ENCODE measurements around the gene HMCN1. TPM values are rescaled to one million over a fixed set of nuclear protein-coding genes. Genes with fewer than 3 reads are reported as not detected.

Gene HMCN1
- total and polyA plus RNA-seq, 11 donors: 2.1 to 14.1 (median 5.6) TPM

DNA sequence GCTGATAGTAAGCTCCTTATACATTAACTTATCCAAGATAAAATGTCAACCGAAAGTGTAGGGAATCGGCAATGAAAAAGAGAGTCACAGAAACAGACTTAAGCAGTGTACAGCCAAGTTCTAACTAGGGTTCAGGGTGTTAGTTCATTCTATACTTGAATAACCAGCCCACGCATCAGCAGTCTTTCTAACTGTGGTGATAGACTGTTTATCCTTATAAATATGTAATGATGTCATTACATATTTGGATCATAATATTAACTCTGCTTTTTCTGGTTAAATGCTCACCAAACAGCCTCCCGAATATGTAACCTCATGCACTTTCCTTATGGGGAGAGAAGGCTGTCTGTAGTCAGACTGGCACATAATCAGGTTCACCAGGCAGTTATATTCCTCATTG, 11.0 kb downstream of the HMCN1 start:
- Histone ChIP-seq H3K4me1 (peaks cover 0 to 7% (median 0%) of the 10 kb centered on the region in 12 donors), H3K27me3 (no peaks in the 10 kb centered on the region), H3K36me3 (no peaks in the 10 kb centered on the region), H3K9me3 (peaks cover 0 to 12% (median 0%) of the 10 kb centered on the region in 12 donors), H3K4me3 (no peak overlapping the region), H3K27ac (no peak overlapping the region)
- no peak for ATAC-seq
- 73 to 86% (median 83%) methylated on average over 4 of the region's 4 CpGs for WGBS, 4 donors
- no peak for TF ChIP-seq POLR2A (IDR thresholded peaks at IDR 0.05)
- TF ChIP-seq, protein P1, sequence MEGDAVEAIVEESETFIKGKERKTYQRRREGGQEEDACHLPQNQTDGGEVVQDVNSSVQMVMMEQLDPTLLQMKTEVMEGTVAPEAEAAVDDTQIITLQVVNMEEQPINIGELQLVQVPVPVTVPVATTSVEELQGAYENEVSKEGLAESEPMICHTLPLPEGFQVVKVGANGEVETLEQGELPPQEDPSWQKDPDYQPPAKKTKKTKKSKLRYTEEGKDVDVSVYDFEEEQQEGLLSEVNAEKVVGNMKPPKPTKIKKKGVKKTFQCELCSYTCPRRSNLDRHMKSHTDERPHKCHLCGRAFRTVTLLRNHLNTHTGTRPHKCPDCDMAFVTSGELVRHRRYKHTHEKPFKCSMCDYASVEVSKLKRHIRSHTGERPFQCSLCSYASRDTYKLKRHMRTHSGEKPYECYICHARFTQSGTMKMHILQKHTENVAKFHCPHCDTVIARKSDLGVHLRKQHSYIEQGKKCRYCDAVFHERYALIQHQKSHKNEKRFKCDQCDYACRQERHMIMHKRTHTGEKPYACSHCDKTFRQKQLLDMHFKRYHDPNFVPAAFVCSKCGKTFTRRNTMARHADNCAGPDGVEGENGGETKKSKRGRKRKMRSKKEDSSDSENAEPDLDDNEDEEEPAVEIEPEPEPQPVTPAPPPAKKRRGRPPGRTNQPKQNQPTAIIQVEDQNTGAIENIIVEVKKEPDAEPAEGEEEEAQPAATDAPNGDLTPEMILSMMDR (IDR thresholded peaks at IDR 0.05): no peak
- DNase-seq: no peak
- intact Hi-C loops (cut with DNase I): no loop called here

DNA sequence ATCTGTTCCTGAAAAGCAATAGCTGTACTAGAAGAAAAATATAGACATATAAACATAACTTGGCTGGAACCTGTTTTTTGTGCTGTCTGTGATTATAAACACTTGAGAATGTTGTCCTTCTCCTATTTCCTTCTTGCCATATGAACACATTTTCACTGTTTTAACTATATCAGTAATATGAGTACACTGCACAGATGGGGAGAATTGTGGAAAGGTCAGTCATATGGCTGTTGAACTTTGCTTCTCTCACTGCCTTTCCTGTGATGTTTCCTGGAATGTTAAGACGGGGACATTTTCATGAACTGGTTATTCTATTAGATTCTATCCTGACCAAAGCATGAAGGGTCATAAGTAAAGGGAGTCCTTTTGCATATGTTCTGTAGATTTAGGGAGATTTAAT, 24.9 kb downstream of the HMCN1 start:
- DNase-seq: no peak
- Histone ChIP-seq H3K27me3 (no peaks in the 10 kb centered on the region), H3K9me3 (no peaks in the 10 kb centered on the region), H3K4me1 (no peaks in the 10 kb centered on the region), H3K36me3 (no peaks in the 10 kb centered on the region), H3K27ac (no peak overlapping the region), H3K4me3 (no peak overlapping the region)
- WGBS, 4 donors: 51 to 78% (median 75%) methylated on average over 1 of the region's 1 CpG
- intact Hi-C loops (cut with DNase I): no loop called here
- ATAC-seq: no peak
- TF ChIP-seq, protein P1 (IDR thresholded peaks at IDR 0.05): no peak
- TF ChIP-seq POLR2A (IDR thresholded peaks at IDR 0.05): no peak

DNA sequence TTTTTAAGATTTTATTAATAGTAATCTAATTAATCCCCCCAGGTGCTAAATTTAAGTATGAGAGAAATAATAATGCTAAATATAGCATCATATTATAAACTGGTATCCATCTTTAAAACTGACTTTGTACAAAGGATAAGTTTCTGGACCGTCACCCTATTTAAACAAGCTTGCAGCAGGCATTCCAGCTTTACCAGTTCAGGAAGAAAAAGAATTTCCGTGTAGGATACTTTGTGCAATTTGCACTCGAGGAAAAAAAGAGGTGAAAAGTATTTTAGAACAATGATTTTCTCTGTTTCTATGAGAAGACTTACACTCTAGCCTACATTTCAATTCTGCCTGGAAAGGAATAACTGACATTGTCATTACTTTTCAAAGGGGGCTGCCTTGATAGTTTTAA, 27.6 kb downstream of the HMCN1 start:
- Histone ChIP-seq H3K4me3 (no peak overlapping the region), H3K27me3 (no peaks in the 10 kb centered on the region), H3K36me3 (no peaks in the 10 kb centered on the region), H3K4me1 (no peaks in the 10 kb centered on the region), H3K27ac (no peak overlapping the region), H3K9me3 (no peaks in the 10 kb centered on the region)
- 61 to 76% (median 68%) methylated on average over 3 of the region's 3 CpGs for WGBS, 4 donors
- DNase-seq (no peak), ATAC-seq (no peak)
- intact Hi-C loops (cut with DNase I): no loop called here
- no peak for TF ChIP-seq POLR2A (IDR thresholded peaks at IDR 0.05)
- TF ChIP-seq, protein P1 (IDR thresholded peaks at IDR 0.05): no peak

DNA sequence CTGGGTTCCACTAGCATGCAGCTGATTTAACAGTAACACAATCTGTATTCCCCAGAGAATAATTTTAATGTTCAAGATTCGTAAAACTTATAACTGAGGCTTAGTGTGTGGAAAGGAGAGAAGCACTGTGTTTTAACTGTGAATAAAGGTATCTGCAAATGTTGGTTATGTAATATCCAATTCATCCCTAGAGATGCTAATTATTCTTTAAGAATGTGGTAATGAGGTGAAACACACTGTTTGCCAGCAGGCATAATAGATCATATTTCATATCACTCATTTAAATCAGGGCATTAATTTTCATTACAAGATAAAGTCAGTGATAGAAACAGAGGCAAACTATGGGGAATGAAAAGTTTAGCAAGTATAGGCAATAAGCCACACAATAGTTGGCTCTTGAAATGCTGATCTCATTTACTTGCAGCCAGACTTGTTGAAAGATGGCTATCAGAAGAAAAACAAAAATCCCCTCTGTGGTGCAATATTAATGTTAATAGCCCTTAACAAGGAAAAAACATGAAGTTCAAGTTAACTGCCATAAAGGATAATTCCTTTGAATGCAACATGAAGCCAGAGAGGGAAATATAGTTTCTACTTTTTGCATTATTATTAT, 33.4 kb downstream of the HMCN1 start:
- DNase-seq (no peak), ATAC-seq (no peak)
- H3K27ac ChIP-seq: no peak overlapping the region
- no peaks in the 10 kb centered on the region for H3K27me3 ChIP-seq
- intact Hi-C loops (cut with DNase I): no loop called here
- 69 to 78% (median 71%) methylated on average over 1 of the region's 1 CpG for WGBS, 4 donors
- H3K36me3 ChIP-seq: no peaks in the 10 kb centered on the region
- no peak overlapping the region for H3K4me3 ChIP-seq
- H3K9me3 ChIP-seq: peaks cover 0 to 3% (median 0%) of the 10 kb centered on the region in 12 donors
- TF ChIP-seq, protein P1 (IDR thresholded peaks at IDR 0.05): no peak
- TF ChIP-seq POLR2A (IDR thresholded peaks at IDR 0.05): no peak
- H3K4me1 ChIP-seq: peaks cover 0 to 7% (median 0%) of the 10 kb centered on the region in 12 donors

Data from heart left ventricle (tissue), 16 donors.